Testis (tissue), 3 donors: ENCODE results near the gene BUB1B. TPM values are rescaled to one million over a fixed set of nuclear protein-coding genes. Genes with fewer than 3 reads are reported as not detected.
A peak's percentile ranks its signal among the peaks of the same experiment; 100 is the strongest.

Experiments
- DNase-seq: peaks from one replicate; pipeline ENCODE4 v3.0.0-alpha.2; 2019
- H3K27ac ChIP-seq, 2 donors: fragments of 200-600 bp; sonication (generic); one replicate each; pipeline ENCODE4 v1.5.1; 2019
- H3K27me3 ChIP-seq: fragments of 200-600 bp; sonication (generic); one replicate; pipeline ENCODE4 v1.5.1; 2019
- H3K36me3 ChIP-seq: fragments of 200-600 bp; sonication (generic); one replicate; pipeline ENCODE4 v1.5.1; 2017; ENCODE audit warnings: low read depth; ENCODE audit errors: missing control alignments
- H3K4me1 ChIP-seq: fragments of 200-600 bp; sonication (generic); one replicate; pipeline ENCODE4 v1.5.1; 2019
- H3K4me3 ChIP-seq, 2 donors: fragments of 200-600 bp; sonication (generic); one replicate each; pipeline ENCODE4 v1.5.1; 2017 to 2019
- H3K9me3 ChIP-seq: fragments of 200-600 bp; sonication (generic); one replicate; pipeline ENCODE4 v1.5.1; 2017
- CTCF ChIP-seq, 3 experiments: fragments of 450-650 bp in 2 of 3; fragments of 200-600 bp in 1 of 3; sonication (generic) in 1 of 3; IDR thresholded peaks; one replicate each; pipeline ENCODE4 v1.5.1; 2016 to 2019; ENCODE audit warnings: antibody characterized with exemption in 3 of 3, mild to moderate bottlenecking in 2 of 3, moderate library complexity in 1 of 3
- POLR2A ChIP-seq: fragments of 450-650 bp; IDR thresholded peaks from one replicate; pipeline ENCODE4 v1.6.1; 2017; ENCODE audit warnings: antibody characterized with exemption, mild to moderate bottlenecking, moderate library complexity
- WGBS, 2 donors: methylation state at CpG; one replicate each; pipeline ENCODE4 v1.1.5; 2018; 5-methylcytosine and 5-hydroxymethylcytosine counted together
- intact Hi-C: fragments of 100-400 bp; cut with DNase I; formaldehyde crosslinking; loops from one replicate; pipeline ENCODE4 v1.15.1; 2023; ENCODE audit warnings: low total_unique reads
- polyA plus RNA-seq: library from polyadenylated mRNA; stranded (reverse); fragments of 350-450 nt; fragmentation: Illumina TruSeq; extraction: RNeasy Lipid Tissue Mini Kit (QIAGEN cat#74804); gene quantifications from one replicate; pipeline ENCODE4 v1.2.3, GENCODE V29; 2014; ENCODE audit warnings: low read depth, low replicate concordance; ENCODE audit not compliant: insufficient read depth
- total RNA-seq, 2 donors: library from RNA; depleted of rRNA; stranded (reverse); fragments of >200 nt; gene quantifications; one replicate each; pipeline ENCODE4 v1.2.3, GENCODE V29; 2016

The BUB1B gene
- total and polyA plus RNA-seq, 3 donors from 2014 or later = 38.6 to 66.2 (median 53.9) TPM

- intact Hi-C loops = no loop called here
- H3K36me3 ChIP-seq = no peaks in the 10 kb centered on the region
- TF ChIP-seq CTCF (IDR thresholded peaks at IDR 0.05) (no peak), POLR2A (no peak)
- DNase-seq = no peak
- no peaks in the 10 kb centered on the region for H3K27me3 ChIP-seq
- no peak overlapping the region for H3K4me3 ChIP-seq
- peaks cover 45% of the 10 kb centered on the region for H3K4me1 ChIP-seq
- H3K27ac ChIP-seq = no peak overlapping the region
- WGBS, 2 donors = 93 to 100% methylated on average over 3 of the region's 3 CpGs
- H3K9me3 ChIP-seq = no peaks in the 10 kb centered on the region
Observed at GRCh38 chr15:40254452-40254851, 93.6 kb downstream of the BUB1B start.

GRCh38 chr15:40255033-40255432, 94.2 kb downstream of the BUB1B start:
- peaks cover 45% of the 10 kb centered on the region for H3K4me1 ChIP-seq
- 77% methylated on average over 4 of the region's 4 CpGs for WGBS, 2 donors
- DNase-seq = no peak
- intact Hi-C loops = no loop called here
- H3K4me3 ChIP-seq = no peak overlapping the region
- no peaks in the 10 kb centered on the region for H3K36me3 ChIP-seq
- H3K27me3 ChIP-seq = no peaks in the 10 kb centered on the region
- TF ChIP-seq POLR2A = no peak
- H3K9me3 ChIP-seq = no peaks in the 10 kb centered on the region
- no peak overlapping the region for H3K27ac ChIP-seq

GRCh38 chr15:40256638-40257235, 95.9 kb downstream of the BUB1B start:
- WGBS, 2 donors = 51 to 81% methylated on average over 11 to 17 of the region's 17 CpGs
- intact Hi-C loops = no loop called here
- no peak overlapping the region for H3K4me3 ChIP-seq
- TF ChIP-seq CTCF (IDR thresholded peaks at IDR 0.05) = no peak
- TF ChIP-seq POLR2A = no peak
- H3K36me3 ChIP-seq = no peaks in the 10 kb centered on the region
- H3K4me1 ChIP-seq = peaks cover 38% of the 10 kb centered on the region
- H3K9me3 ChIP-seq = no peaks in the 10 kb centered on the region
- peak overlapping the region; percentile 71 to 86 for H3K27ac ChIP-seq
- peak; percentile 80 for DNase-seq
- no peaks in the 10 kb centered on the region for H3K27me3 ChIP-seq

- Histone ChIP-seq H3K27me3 (no peaks in the 10 kb centered on the region), H3K4me1 (peaks cover 32% of the 10 kb centered on the region), H3K36me3 (no peaks in the 10 kb centered on the region), H3K4me3 (no peak overlapping the region), H3K27ac (peak overlapping the region; percentile 71 to 86), H3K9me3 (no peaks in the 10 kb centered on the region)
- 76 to 95% methylated on average over 4 to 9 of the region's 9 CpGs for WGBS, 2 donors
- no peak for DNase-seq
- intact Hi-C loops = no loop called here
- TF ChIP-seq POLR2A (no peak), CTCF (IDR thresholded peaks at IDR 0.05) (no peak)
Observed at GRCh38 chr15:40257656-40258450, 97.0 kb downstream of the BUB1B start.

- no peaks in the 10 kb centered on the region for H3K9me3 ChIP-seq
- H3K4me1 ChIP-seq = peaks cover 32% of the 10 kb centered on the region
- intact Hi-C loops = no loop called here
- TF ChIP-seq POLR2A = no peak
- no peak for TF ChIP-seq CTCF (IDR thresholded peaks at IDR 0.05)
- peak overlapping the region in 1 of 2 donors; percentile 86 for H3K27ac ChIP-seq
- H3K4me3 ChIP-seq = no peak overlapping the region
- DNase-seq = no peak
- H3K36me3 ChIP-seq = no peaks in the 10 kb centered on the region
- H3K27me3 ChIP-seq = no peaks in the 10 kb centered on the region
- WGBS, 2 donors = 59 to 71% methylated on average over 5 to 8 of the region's 8 CpGs
Observed at GRCh38 chr15:40258544-40258943, 97.7 kb downstream of the BUB1B start.
